ENCODE measurements around the gene TOR2A.
A peak's percentile ranks its signal among the peaks of the same experiment; 100 is the strongest.

Gene TOR2A

DNA sequence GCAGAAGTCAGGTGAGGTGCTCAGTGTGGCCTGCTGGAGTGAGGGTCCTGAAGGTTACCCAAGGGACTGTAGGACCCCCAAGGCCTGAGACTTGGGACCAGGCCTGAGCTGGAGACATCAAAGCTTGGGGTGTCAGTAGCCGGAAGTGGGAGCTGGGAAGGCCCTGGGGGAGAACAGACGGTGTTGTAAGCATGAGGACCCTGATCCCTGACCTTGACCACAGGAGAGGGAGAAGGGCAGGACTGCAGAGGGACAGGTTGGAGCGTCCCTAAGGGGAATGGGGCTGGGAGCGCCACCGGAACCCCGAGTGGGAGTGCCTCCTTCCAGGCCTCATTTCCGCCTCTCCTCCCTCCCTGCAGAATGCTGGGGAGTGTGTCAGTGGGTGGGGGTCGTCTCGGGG, 18.7 kb downstream of the TOR2A start:
- Histone ChIP-seq H3K79me2 (ENCODE audit: insufficient read depth, low read length) (no peaks in the 10 kb centered on the region), H3K9me2 (replicated peaks; ENCODE audit: low read depth, low read length) (no peaks in the 10 kb centered on the region), H3F3A (ENCODE audit: low read depth) (no peaks in the 10 kb centered on the region), H3K4me1 (ENCODE audit: insufficient read depth, low read length, poor library complexity, severe bottlenecking) (peaks cover 27% of the 10 kb centered on the region), H2AFZ (ENCODE audit: low read length) (no peak overlapping the region), H3K27me3 (ENCODE audit: insufficient read depth, low read length, poor library complexity, severe bottlenecking) (no peaks in the 10 kb centered on the region), H3K9me3 (ENCODE audit: insufficient read depth, low read depth, low read length) (no peaks in the 10 kb centered on the region), H4K20me1 (ENCODE audit: insufficient read depth, low read length, poor library complexity, severe bottlenecking) (no peaks in the 10 kb centered on the region), H3K9ac (ENCODE audit: low read depth, low read length, poor library complexity, severe bottlenecking) (no peak overlapping the region), H3K36me3 (ENCODE audit: insufficient read depth, low read length) (no peaks in the 10 kb centered on the region), H3K4me2 (ENCODE audit: low read depth, low read length, poor library complexity, severe bottlenecking) (peak overlapping the region; percentile 89), H3K4me3 (ENCODE audit: low read length, poor library complexity, severe bottlenecking) (peak overlapping the region; percentile 89)
- no peak for TF ChIP-seq EZH2phosphoT487 (IDR thresholded peaks at IDR 0.05; ENCODE audit: borderline replicate concordance)

DNA sequence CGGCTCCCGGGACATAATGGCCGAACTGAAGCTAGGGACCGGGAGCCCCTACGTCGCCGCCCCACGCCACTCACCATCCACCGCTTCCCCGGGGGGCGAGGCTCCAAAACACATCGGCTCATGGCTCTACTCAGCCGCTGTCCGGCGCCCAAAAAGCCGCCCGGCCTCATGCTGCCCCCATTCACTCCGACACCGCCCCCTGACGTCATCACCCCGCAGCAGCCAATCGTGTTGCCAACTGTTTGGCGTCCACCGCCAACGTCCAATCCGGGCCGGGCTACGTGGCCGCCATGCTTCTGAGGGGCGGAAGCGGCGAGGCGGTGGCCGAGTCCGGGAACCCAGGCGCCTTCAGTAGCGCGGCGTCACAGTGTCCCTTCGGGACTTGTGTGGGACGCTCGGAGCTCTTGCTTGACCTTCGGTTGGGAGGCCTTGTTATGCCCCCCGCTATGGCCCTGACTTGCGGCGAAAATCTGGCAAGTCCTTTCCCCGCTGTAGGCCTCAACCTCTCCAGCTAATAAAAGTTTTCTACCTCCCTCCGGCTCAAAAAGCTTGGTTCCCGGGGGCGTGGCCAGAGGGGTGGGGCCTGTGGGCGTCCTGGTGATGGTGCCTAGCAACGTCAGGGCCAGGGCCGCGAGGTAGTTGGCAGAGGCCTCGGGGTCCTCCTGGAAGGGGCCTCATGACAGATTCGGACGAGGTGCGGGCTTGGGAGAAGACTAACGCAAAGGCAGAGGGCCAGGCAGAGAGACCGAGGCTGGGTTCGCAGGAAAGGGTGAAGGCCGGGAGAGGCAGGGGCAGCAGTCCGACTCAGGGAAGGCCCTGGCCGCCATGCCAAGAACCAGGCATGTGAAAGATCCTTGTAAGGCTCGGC, 19.4 kb downstream of the TOR2A start, which contains the start of the genes PTRH1 and TTC16:
Gene PTRH1, minus strand, starts transcription at position 194 of the 868 bp plus-strand sequence. Its CDS starts 24 bp downstream, at position 170.
Gene TTC16, plus strand, starts transcription at position 610 of the 868 bp plus-strand sequence. Its CDS starts 67 bp downstream, at position 677.
- Histone ChIP-seq H3K9me3 (ENCODE audit: insufficient read depth, low read depth, low read length) (no peaks in the 10 kb centered on the region), H2AFZ (ENCODE audit: low read length) (peak within 1 kb of the TSS; percentile 94), H3K9me2 (replicated peaks; ENCODE audit: low read depth, low read length) (no peaks in the 10 kb centered on the region), H3K27me3 (ENCODE audit: insufficient read depth, low read length, poor library complexity, severe bottlenecking) (no peaks in the 10 kb centered on the region), H4K20me1 (ENCODE audit: insufficient read depth, low read length, poor library complexity, severe bottlenecking) (no peaks in the 10 kb centered on the region), H3K4me3 (ENCODE audit: low read length, poor library complexity, severe bottlenecking) (peak within 1 kb of the TSS; percentile 89), H3K79me2 (ENCODE audit: insufficient read depth, low read length) (no peaks in the 10 kb centered on the region), H3K36me3 (ENCODE audit: insufficient read depth, low read length) (no peaks in the 10 kb centered on the region), H3K9ac (ENCODE audit: low read depth, low read length, poor library complexity, severe bottlenecking) (peak within 1 kb of the TSS; percentile 63), H3K4me2 (ENCODE audit: low read depth, low read length, poor library complexity, severe bottlenecking) (peak within 1 kb of the TSS; percentile 89), H3F3A (ENCODE audit: low read depth) (no peaks in the 10 kb centered on the region), H3K4me1 (ENCODE audit: insufficient read depth, low read length, poor library complexity, severe bottlenecking) (peaks cover 34% of the 10 kb centered on the region)
- no peak for TF ChIP-seq EZH2phosphoT487 (IDR thresholded peaks at IDR 0.05; ENCODE audit: borderline replicate concordance)
- TF ChIP-seq, protein P1, sequence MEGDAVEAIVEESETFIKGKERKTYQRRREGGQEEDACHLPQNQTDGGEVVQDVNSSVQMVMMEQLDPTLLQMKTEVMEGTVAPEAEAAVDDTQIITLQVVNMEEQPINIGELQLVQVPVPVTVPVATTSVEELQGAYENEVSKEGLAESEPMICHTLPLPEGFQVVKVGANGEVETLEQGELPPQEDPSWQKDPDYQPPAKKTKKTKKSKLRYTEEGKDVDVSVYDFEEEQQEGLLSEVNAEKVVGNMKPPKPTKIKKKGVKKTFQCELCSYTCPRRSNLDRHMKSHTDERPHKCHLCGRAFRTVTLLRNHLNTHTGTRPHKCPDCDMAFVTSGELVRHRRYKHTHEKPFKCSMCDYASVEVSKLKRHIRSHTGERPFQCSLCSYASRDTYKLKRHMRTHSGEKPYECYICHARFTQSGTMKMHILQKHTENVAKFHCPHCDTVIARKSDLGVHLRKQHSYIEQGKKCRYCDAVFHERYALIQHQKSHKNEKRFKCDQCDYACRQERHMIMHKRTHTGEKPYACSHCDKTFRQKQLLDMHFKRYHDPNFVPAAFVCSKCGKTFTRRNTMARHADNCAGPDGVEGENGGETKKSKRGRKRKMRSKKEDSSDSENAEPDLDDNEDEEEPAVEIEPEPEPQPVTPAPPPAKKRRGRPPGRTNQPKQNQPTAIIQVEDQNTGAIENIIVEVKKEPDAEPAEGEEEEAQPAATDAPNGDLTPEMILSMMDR (conservative IDR thresholded peaks at IDR 0.05; ENCODE audit: low read length): no peak

DNA sequence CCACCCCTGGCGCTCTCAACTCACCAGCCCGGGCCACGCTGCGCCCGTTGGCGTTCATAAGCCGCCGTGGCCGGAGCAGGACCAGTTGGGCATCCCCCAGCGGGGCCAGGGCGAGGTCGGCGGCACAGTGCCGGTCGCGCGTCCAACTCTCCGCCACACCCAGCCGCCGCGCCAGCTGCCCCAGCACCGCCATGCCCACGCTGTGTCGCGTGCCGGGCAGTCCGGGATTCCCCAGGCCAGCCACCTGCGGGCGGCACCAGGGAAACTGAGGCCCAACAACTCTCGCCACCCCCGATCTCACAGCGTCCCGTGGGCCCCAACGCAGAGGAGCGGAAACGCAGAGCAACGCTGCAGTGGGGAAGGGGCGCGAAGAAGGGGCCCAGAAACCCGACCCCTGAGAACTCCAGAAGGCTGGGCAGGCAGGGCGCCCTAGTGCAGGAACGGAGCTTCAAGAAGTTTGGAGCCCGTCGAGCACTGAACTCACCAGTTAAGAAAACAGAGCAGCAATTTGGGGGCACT, 20.1 kb downstream of the TOR2A start:
- H4K20me1 ChIP-seq (ENCODE audit: insufficient read depth, low read length, poor library complexity, severe bottlenecking): no peaks in the 10 kb centered on the region
- no peaks in the 10 kb centered on the region for H3K36me3 ChIP-seq (ENCODE audit: insufficient read depth, low read length)
- no peaks in the 10 kb centered on the region for H3K79me2 ChIP-seq (ENCODE audit: insufficient read depth, low read length)
- H3K9ac ChIP-seq (ENCODE audit: low read depth, low read length, poor library complexity, severe bottlenecking): peak overlapping the region; percentile 63
- H3K9me3 ChIP-seq (ENCODE audit: insufficient read depth, low read depth, low read length): no peaks in the 10 kb centered on the region
- no peaks in the 10 kb centered on the region for H3K27me3 ChIP-seq (ENCODE audit: insufficient read depth, low read length, poor library complexity, severe bottlenecking)
- peak overlapping the region; percentile 89 for H3K4me3 ChIP-seq (ENCODE audit: low read length, poor library complexity, severe bottlenecking)
- H2AFZ ChIP-seq (ENCODE audit: low read length): peak overlapping the region; percentile 94
- TF ChIP-seq, protein P1 (conservative IDR thresholded peaks at IDR 0.05; ENCODE audit: low read length): no peak
- TF ChIP-seq EZH2phosphoT487 (IDR thresholded peaks at IDR 0.05; ENCODE audit: borderline replicate concordance): no peak
- no peaks in the 10 kb centered on the region for H3F3A ChIP-seq (ENCODE audit: low read depth)
- peak overlapping the region; percentile 89 for H3K4me2 ChIP-seq (ENCODE audit: low read depth, low read length, poor library complexity, severe bottlenecking)
- peaks cover 35% of the 10 kb centered on the region for H3K4me1 ChIP-seq (ENCODE audit: insufficient read depth, low read length, poor library complexity, severe bottlenecking)
- H3K9me2 ChIP-seq (replicated peaks; ENCODE audit: low read depth, low read length): no peaks in the 10 kb centered on the region

All from Loucy (cell line).